Ascending aorta (tissue), 2 donors: ENCODE data around the gene MREG. TPM values are rescaled to one million over a fixed set of nuclear protein-coding genes. Genes with fewer than 3 reads are reported as not detected.

Experiments
- DNase-seq, 2 donors: peaks; one replicate each; pipeline ENCODE4 v3.0.0-alpha.2; 2019; ENCODE audit warnings: low spot score in 2 of 2
- H3K27ac ChIP-seq, 2 donors: fragments of 200-600 bp; sonication (generic); one replicate each; pipeline ENCODE4 v1.5.1; 2016 to 2017; ENCODE audit warnings: mild to moderate bottlenecking in 1 of 2
- H3K27me3 ChIP-seq: fragments of 200-600 bp; sonication (generic); one replicate; pipeline ENCODE4 v1.5.1; 2017
- H3K36me3 ChIP-seq, 2 donors: fragments of 200-600 bp; sonication (generic); one replicate each; pipeline ENCODE4 v1.5.1; 2016
- H3K4me1 ChIP-seq, 2 donors: fragments of 200-600 bp; sonication (generic); one replicate each; pipeline ENCODE4 v1.5.1; 2016 to 2017; ENCODE audit warnings: mild to moderate bottlenecking in 1 of 2
- H3K4me3 ChIP-seq, 2 donors: fragments of 200-600 bp; sonication (generic); one replicate each; pipeline ENCODE4 v1.5.1; 2016 to 2017; ENCODE audit warnings: mild to moderate bottlenecking in 1 of 2
- H3K9me3 ChIP-seq, 2 donors: fragments of 200-600 bp; sonication (generic); one replicate each; pipeline ENCODE4 v1.5.1; 2016
- CTCF ChIP-seq, 3 experiments: fragments of 200-600 bp in 2 of 3; fragments of 450-650 bp in 1 of 3; sonication (generic) in 2 of 3; IDR thresholded peaks; one replicate each; pipeline ENCODE4 v1.5.1; 2016 to 2019; ENCODE audit warnings: antibody characterized with exemption in 3 of 3, mild to moderate bottlenecking in 1 of 3, moderate library complexity in 1 of 3
- intact Hi-C: fragments of 100-400 bp; cut with DNase I; formaldehyde crosslinking; loops from one replicate; pipeline ENCODE4 v1.15.1; 2023
- total RNA-seq: library from RNA; depleted of rRNA; stranded (reverse); fragments of >200 nt; gene quantifications from one replicate; pipeline ENCODE4 v1.1.0, GENCODE V29; 2016

The MREG gene
- total RNA-seq, 1 donor from 2014 or later: not detected

DNA sequence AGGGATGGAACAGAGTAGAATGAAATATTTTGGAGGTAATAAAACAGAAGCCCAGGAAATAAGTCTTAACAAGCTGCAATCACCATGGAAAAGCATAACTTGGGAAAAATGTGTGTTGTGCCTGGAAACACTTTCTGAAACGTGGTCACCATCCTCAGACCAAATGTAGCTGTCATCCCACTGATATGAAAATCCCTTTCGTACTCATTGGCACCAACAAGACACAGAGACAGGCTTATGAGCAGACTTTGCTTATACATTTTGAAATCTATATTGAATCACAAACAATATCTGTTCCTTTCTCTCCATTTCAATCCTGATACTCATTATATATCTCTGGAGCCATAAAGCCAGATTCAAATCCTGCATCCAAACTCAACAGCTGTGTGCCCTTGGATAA, 28.7 kb downstream of the MREG start:
- H3K9me3 ChIP-seq: no peaks in the 10 kb centered on the region
- TF ChIP-seq CTCF (IDR thresholded peaks at IDR 0.05): no peak
- no peaks in the 10 kb centered on the region for H3K27me3 ChIP-seq
- no peak overlapping the region for H3K27ac ChIP-seq
- intact Hi-C loops: no loop called here
- no peaks in the 10 kb centered on the region for H3K36me3 ChIP-seq
- no peak for DNase-seq
- H3K4me1 ChIP-seq: no peaks in the 10 kb centered on the region
- no peak overlapping the region for H3K4me3 ChIP-seq

GRCh38 chr2:215983581-215984351, 29.6 kb downstream of the MREG start:
- no peak for DNase-seq
- H3K9me3 ChIP-seq: no peaks in the 10 kb centered on the region
- no peak for TF ChIP-seq CTCF (IDR thresholded peaks at IDR 0.05)
- no peaks in the 10 kb centered on the region for H3K4me1 ChIP-seq
- H3K36me3 ChIP-seq: no peaks in the 10 kb centered on the region
- H3K27me3 ChIP-seq: no peaks in the 10 kb centered on the region
- H3K4me3 ChIP-seq: no peak overlapping the region
- H3K27ac ChIP-seq: no peak overlapping the region
- intact Hi-C loops: no loop called here

DNA sequence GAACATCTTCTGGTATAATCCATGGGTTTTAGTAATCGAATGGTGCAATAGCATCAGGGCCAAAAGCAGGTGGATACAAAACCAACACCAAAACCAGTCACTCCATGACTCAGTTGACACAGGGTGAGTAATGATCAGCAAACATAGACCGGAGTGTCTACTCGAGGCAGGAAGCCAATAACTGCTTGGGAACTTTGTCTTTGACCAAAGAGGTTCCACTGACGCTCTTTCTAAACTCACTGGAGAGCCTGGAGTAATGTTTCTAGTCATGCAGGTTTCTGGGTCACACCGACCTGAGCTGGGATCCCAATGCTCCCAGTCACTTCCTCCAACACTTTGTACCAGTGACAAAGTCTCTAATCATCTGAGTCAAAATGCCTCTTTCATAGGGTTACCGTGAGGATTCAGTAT, 30.9 kb downstream of the MREG start:
- H3K4me3 ChIP-seq: no peak overlapping the region
- H3K4me1 ChIP-seq: no peaks in the 10 kb centered on the region
- no peak overlapping the region for H3K27ac ChIP-seq
- H3K9me3 ChIP-seq: no peaks in the 10 kb centered on the region
- H3K36me3 ChIP-seq: no peaks in the 10 kb centered on the region
- H3K27me3 ChIP-seq: no peaks in the 10 kb centered on the region
- intact Hi-C loops: no loop called here
- TF ChIP-seq CTCF (IDR thresholded peaks at IDR 0.05): no peak
- DNase-seq: no peak

- no peaks in the 10 kb centered on the region for H3K4me1 ChIP-seq
- no peak overlapping the region for H3K4me3 ChIP-seq
- intact Hi-C loops: no loop called here
- no peak overlapping the region for H3K27ac ChIP-seq
- no peaks in the 10 kb centered on the region for H3K9me3 ChIP-seq
- H3K36me3 ChIP-seq: no peaks in the 10 kb centered on the region
- no peak for TF ChIP-seq CTCF (IDR thresholded peaks at IDR 0.05)
- no peaks in the 10 kb centered on the region for H3K27me3 ChIP-seq
- DNase-seq: no peak
Observed at GRCh38 chr2:215981115-215981514, 32.2 kb downstream of the MREG start.

DNA sequence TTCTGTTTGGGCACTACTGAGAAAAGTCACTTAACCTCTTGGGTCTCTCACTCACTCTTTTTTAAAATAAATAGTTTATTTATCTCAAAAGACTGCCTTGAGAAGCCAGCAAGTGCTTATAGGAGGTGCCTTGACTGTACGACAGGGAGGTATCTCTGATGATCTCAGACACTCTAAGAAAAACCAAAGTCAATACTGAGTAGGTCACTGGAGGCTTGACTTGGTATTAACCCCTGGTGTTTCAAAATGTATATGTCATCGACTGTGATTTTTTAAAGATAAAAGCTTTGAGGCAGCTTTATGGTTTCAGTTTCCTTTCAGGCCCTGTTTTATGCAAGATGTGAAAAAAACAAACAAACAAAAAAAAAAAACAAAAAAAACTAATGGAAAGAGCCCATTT, 33.7 kb downstream of the MREG start:
- intact Hi-C loops: no loop called here
- Histone ChIP-seq H3K36me3 (no peaks in the 10 kb centered on the region), H3K4me1 (no peaks in the 10 kb centered on the region), H3K27me3 (no peaks in the 10 kb centered on the region), H3K27ac (no peak overlapping the region), H3K4me3 (no peak overlapping the region), H3K9me3 (no peaks in the 10 kb centered on the region)
- DNase-seq: no peak
- TF ChIP-seq CTCF (IDR thresholded peaks at IDR 0.05): no peak
